Testis (tissue), 3 donors: ENCODE data around the gene DCAF12. TPM values are rescaled to one million over a fixed set of nuclear protein-coding genes. Genes with fewer than 3 reads are reported as not detected.
A peak's percentile ranks its signal among the peaks of the same experiment; 100 is the strongest.

Source experiments
- DNase-seq: peaks from one replicate; pipeline ENCODE4 v3.0.0-alpha.2; 2019
- H3K27ac ChIP-seq, 2 donors: fragments of 200-600 bp; sonication (generic); one replicate each; pipeline ENCODE4 v1.5.1; 2019
- H3K27me3 ChIP-seq: fragments of 200-600 bp; sonication (generic); one replicate; pipeline ENCODE4 v1.5.1; 2019
- H3K36me3 ChIP-seq: fragments of 200-600 bp; sonication (generic); one replicate; pipeline ENCODE4 v1.5.1; 2017; ENCODE audit warnings: low read depth; ENCODE audit errors: missing control alignments
- H3K4me1 ChIP-seq: fragments of 200-600 bp; sonication (generic); one replicate; pipeline ENCODE4 v1.5.1; 2019
- H3K4me3 ChIP-seq, 2 donors: fragments of 200-600 bp; sonication (generic); one replicate each; pipeline ENCODE4 v1.5.1; 2017 to 2019
- H3K9me3 ChIP-seq: fragments of 200-600 bp; sonication (generic); one replicate; pipeline ENCODE4 v1.5.1; 2017
- CTCF ChIP-seq, 3 experiments: fragments of 450-650 bp in 2 of 3; fragments of 200-600 bp in 1 of 3; sonication (generic) in 1 of 3; IDR thresholded peaks; one replicate each; pipeline ENCODE4 v1.5.1; 2016 to 2019; ENCODE audit warnings: antibody characterized with exemption in 3 of 3, mild to moderate bottlenecking in 2 of 3, moderate library complexity in 1 of 3
- POLR2A ChIP-seq: fragments of 450-650 bp; IDR thresholded peaks from one replicate; pipeline ENCODE4 v1.6.1; 2017; ENCODE audit warnings: antibody characterized with exemption, mild to moderate bottlenecking, moderate library complexity
- WGBS, 2 donors: methylation state at CpG; one replicate each; pipeline ENCODE4 v1.1.5; 2018; 5-methylcytosine and 5-hydroxymethylcytosine counted together
- intact Hi-C: fragments of 100-400 bp; cut with DNase I; formaldehyde crosslinking; loops from one replicate; pipeline ENCODE4 v1.15.1; 2023; ENCODE audit warnings: low total_unique reads
- polyA plus RNA-seq: library from polyadenylated mRNA; stranded (reverse); fragments of 350-450 nt; fragmentation: Illumina TruSeq; extraction: RNeasy Lipid Tissue Mini Kit (QIAGEN cat#74804); gene quantifications from one replicate; pipeline ENCODE4 v1.2.3, GENCODE V29; 2014; ENCODE audit warnings: low read depth, low replicate concordance; ENCODE audit not compliant: insufficient read depth
- total RNA-seq, 2 donors: library from RNA; depleted of rRNA; stranded (reverse); fragments of >200 nt; gene quantifications; one replicate each; pipeline ENCODE4 v1.2.3, GENCODE V29; 2016

DCAF12 gene
- total and polyA plus RNA-seq, 3 donors from 2014 or later: 99.3 to 169 (median 120) TPM

DNA sequence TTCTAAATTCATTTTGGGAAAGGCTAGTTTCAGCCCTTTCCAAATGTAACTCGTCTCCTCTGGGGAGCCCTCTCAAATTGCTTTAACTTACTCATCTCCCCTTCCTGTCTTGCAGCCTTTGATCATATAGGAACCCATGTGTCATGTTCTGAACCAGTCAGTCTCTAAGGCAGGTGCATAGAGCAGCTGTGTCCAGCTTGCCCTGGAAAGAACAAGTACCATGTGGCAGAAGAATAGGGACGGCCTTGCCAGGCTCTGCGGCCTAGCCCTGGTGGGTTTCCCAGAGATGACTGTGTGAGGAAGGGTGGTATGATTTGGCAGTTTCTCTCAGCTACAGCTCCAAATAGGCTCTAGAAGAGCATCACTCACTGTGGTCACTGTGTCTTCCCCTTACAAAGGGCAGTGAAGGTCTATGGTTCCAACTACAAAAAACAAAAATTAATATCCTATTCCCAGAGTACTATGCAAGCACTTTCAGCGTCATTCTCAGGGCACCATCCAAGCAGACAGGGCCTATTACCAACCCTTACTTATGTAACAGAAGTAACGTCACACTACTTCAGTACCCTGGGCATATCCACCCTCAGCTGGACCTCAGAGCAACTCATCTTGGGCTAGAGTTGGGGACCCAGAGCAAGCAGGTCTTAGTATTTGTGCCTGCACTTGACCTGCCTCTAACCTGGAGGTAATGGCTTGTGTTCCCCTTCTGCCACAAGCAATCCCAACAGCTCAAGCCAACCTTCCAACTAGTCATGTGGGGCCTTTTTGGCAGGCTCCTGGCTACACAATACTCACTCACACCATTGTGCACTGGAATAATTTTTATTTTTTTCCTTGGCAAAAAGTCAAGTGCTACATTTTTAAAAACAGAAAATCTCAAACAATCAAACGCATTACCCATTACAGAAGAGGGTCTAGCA lies 40.7 kb downstream of the DCAF12 start:
- H3K27ac ChIP-seq: peak overlapping the region; percentile 74 to 92
- no peaks in the 10 kb centered on the region for H3K36me3 ChIP-seq
- 68 to 77% methylated on average over 6 of the region's 6 CpGs for WGBS, 2 donors
- TF ChIP-seq POLR2A (no peak), CTCF (IDR thresholded peaks at IDR 0.05) (no peak)
- DNase-seq: peak; percentile 51
- H3K4me1 ChIP-seq: peaks cover 37% of the 10 kb centered on the region
- no peaks in the 10 kb centered on the region for H3K27me3 ChIP-seq
- no peak overlapping the region for H3K4me3 ChIP-seq
- intact Hi-C loops: loop anchor here (10.0 kb wide), 1 partner anchor 169 kb away; no protein-coding TSS in a partner anchor
- no peaks in the 10 kb centered on the region for H3K9me3 ChIP-seq

DNA sequence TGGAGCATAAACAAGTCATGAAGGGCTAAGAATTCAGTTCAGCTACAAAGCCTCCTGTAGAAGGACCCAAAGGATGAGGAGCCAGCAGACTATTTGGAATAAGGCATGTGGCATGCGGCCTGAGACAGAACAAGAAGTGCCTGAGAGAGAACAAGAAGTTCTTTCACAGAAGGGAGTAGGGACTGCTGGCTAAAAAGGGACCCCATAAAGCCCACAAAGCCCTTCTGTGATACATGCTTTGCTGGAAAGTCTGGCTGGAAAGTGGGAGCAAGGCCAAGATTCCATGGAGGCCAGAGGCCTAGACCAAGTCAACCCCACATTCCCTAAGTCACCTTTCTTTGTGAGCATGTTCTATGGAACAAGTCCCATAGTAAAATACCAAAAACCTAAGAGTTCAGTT lies 41.9 kb downstream of the DCAF12 start:
- Histone ChIP-seq H3K36me3 (no peaks in the 10 kb centered on the region), H3K4me1 (peaks cover 37% of the 10 kb centered on the region), H3K4me3 (no peak overlapping the region), H3K9me3 (no peaks in the 10 kb centered on the region), H3K27me3 (no peaks in the 10 kb centered on the region), H3K27ac (peak overlapping the region; percentile 63 to 92)
- WGBS, 2 donors: 17 to 27% methylated on average over 1 of the region's 1 CpG
- intact Hi-C loops: loop anchor here (10.0 kb wide), 1 partner anchor 170 kb away; no protein-coding TSS in a partner anchor
- peak; percentile 82 for DNase-seq
- TF ChIP-seq CTCF (IDR thresholded peaks at IDR 0.05): no peak
- TF ChIP-seq POLR2A: no peak

DNA sequence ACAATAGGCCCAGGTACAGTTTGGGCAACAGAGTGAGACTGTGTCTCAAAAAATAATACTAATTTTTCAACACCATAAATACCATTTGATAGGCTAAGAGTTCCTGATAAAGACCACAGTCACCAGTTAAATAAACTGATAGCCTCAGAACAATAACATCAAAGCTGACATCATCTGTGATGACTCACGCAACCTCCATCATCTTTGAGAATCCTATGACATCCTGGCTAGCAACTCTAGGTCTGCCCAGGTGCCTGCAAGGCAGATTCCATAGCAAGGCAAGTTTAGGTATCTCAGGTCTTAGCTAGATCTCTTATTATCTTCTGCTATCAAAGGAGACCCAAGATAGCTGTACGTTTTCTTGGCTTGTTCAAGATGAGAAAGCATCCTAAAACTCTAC lies 47.3 kb downstream of the DCAF12 start:
- no peak for TF ChIP-seq CTCF (IDR thresholded peaks at IDR 0.05)
- TF ChIP-seq POLR2A: no peak
- DNase-seq: no peak
- no peak overlapping the region for H3K27ac ChIP-seq
- peaks cover 11% of the 10 kb centered on the region for H3K4me1 ChIP-seq
- intact Hi-C loops: no loop called here
- H3K4me3 ChIP-seq: no peak overlapping the region
- H3K36me3 ChIP-seq: no peaks in the 10 kb centered on the region
- H3K9me3 ChIP-seq: no peaks in the 10 kb centered on the region
- WGBS, 2 donors: 85 to 90% methylated on average over 2 of the region's 2 CpGs
- H3K27me3 ChIP-seq: no peaks in the 10 kb centered on the region

DNA sequence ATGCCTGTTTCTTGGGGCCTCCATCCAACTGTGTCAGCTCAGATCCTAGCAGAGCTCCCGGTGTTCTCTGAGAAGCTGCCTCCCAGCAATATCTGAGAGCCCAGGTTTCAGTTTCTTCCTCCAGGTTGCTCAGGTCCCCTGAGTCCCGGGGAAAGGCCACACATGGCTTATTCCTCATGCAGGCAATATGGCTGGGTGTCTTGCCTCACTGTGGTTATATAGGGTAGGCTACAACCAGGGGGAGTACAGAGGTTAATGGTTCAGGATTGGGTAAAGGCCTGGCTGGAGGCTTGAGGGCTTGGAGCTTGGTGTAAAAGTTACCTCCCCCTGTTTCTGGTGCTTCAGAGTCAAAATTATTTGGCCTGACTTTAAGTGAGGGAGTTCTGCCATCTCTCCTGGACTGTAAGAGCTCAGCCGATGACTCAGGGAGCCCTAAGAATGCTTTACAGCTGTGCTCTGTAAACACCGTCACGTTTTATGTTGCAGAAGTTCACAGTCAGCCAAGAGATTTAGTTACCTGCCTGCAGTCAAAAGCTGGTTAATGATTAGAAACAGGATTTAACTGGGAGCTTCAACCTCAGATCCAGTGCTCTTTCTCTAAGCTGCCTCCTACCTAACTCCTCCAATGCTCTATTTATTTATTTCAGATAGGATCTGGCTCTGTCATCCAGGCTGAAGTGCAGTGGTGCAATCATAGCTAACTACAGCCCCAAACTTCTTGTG lies 53.5 kb downstream of the DCAF12 start:
- intact Hi-C loops: no loop called here
- WGBS, 2 donors: 49 to 52% methylated on average over 3 to 5 of the region's 5 CpGs
- peak; percentile 22 for DNase-seq
- Histone ChIP-seq H3K4me1 (peaks cover 13% of the 10 kb centered on the region), H3K36me3 (no peaks in the 10 kb centered on the region), H3K27ac (peak overlapping the region; percentile 71 to 78), H3K27me3 (no peaks in the 10 kb centered on the region), H3K4me3 (no peak overlapping the region), H3K9me3 (no peaks in the 10 kb centered on the region)
- no peak for TF ChIP-seq CTCF (IDR thresholded peaks at IDR 0.05)
- no peak for TF ChIP-seq POLR2A
